GM15510 (cell line): ENCODE results near the gene BICC1.

Source experiments
- POLR2A ChIP-seq: IDR thresholded peaks from 3 replicates; pipeline ENCODE4 v1.6.1; 2011; ENCODE audit warnings: borderline replicate concordance; ENCODE audit not compliant: insufficient read length; ENCODE audit errors: extremely low read depth

Gene BICC1

DNA sequence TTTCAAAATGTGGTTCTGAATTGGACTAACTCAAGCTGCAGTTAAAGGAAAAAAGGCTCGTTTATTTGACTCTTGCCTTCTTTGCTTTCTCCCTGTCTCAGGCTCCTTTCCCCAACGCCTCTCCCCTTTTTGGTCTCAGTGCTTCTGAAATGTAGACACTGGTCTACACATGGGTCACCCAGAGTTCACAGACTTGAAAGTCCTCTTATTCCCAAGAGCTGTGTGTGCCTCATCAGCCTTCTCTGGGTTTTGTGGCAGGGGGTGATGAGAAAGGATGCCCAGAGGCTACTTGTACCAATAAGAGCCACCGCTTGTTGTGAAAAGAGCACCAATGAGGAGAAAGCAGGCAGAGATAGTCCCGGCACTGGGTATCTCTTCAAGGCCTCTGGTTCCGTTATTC lies 125.7 kb downstream of the BICC1 start:
- TF ChIP-seq POLR2A, result no peak

DNA sequence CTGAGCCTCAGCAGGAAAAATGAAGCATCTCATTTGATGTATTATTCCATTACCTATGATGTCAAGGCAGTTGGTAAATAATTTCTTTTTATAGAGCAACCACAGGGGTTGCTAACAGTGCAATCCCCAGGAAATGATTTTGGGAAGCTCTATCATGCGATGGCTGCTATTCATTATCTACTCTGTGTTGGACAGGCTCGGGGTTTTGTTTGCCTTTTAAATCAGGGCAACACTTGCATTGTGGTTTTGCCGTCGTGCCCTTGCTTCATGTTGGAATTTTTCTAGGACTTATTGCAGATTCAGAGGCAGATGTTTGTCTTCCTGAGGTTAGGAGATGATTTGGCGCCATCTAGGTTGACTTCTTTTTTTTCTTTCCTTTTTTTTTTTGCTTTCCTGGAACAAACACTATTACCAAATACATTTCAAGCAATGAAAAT lies 128.4 kb downstream of the BICC1 start:
- TF ChIP-seq POLR2A, result no peak

DNA sequence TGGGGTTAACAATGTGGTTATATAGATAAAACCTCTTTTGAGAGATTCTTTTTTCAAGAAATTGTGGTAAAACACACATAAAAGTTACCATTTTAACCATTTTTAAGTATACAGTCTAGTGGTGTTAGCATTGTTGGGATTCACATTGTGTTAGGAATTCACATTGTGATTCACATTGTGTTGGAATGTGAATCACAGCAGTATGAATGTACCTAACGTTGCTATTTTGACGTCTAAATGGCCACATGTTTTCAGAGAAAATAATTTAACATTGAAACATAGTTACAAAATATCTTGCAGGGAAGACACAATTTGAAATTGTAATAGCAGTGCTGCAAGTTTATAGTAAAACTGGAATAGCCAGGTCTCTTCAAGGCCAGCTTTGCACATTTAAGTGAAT lies 129.0 kb downstream of the BICC1 start:
- TF ChIP-seq POLR2A, result no peak

DNA sequence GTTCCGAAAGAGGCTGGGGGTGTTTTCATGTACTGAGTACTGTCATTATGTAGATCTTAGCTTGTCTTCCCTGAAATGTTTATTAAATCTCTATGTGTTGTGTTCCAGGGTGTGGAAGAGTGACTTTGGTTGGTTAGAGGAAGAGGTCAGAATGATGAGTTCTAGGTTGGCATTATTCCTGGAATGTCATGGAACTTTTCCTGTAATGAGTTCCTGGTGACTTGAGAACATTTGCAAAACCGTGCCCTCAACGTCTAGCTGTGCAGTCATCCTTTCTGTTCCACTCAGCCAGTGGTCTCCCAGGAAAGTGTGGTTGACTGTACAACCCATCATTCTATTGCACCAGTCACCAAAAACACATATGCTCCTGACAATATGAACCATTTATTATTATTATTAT lies 129.6 kb downstream of the BICC1 start:
- TF ChIP-seq POLR2A, result no peak

- no peak for TF ChIP-seq POLR2A
These were observed 130.3 kb downstream of the BICC1 start for GRCh38 chr10:58642916-58643428.

DNA sequence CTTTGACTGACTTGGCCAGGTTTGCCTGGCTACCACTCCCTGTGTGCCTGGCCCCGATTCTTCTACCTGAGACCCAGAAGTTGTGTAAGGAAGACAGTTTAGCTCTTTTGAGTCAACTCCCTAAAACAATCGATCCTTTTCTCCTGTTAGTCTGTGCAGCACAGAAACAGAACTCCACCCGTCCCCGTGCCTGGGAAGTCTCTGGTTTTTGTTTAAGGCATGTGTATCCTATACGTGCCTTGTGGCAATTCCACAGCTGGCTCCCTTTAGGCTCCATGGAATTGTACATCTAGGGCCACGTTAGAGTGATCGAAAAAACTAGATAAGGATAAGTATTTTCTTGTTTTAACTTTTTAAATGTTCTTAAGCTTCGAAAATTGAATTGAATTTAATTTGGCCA lies 131.6 kb downstream of the BICC1 start:
- TF ChIP-seq POLR2A, result no peak

GRCh38 chr10:58645416-58646146 lies 132.9 kb downstream of the BICC1 start:
- TF ChIP-seq POLR2A, result no peak

GRCh38 chr10:58647376-58648112 lies 134.9 kb downstream of the BICC1 start:
- no peak for TF ChIP-seq POLR2A

DNA sequence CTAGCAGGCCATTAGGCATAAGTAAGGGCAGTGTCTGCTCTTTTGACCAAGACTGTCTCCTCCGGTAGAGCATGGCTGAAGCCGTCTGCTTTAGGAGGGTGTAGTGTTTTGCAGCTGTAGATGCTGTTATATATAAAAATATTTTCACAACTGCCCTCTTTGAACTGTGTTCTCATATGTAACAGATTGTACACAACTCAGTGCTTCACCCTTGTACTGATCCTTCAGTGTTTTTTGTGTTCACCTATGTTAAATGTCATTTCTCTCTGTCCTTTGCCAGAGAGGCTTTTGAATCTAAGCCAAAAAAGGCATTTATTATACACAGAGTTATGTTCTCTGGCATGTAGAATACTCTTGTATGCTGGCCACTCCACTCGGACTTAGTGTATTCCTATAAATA lies 135.5 kb downstream of the BICC1 start:
- TF ChIP-seq POLR2A, result no peak

DNA sequence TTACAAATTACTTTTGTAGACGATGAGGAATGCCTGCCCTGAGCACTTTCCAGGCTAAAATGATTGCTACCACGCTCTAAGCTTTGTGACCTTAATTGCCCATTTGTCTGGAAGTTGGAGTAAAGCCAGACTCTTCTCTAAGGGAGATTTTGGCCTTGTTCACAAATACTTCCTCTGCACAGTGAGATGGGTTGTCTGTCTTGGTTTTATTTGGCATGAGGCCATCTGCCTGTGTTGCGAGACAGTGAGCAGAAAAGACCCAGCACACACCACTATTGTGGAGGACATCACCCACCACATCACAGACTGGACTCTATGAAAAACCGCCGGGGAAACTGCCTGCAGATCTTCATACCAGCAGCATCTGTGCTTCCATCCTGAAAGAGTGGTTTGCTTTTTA lies 138.4 kb downstream of the BICC1 start:
- no peak for TF ChIP-seq POLR2A

- TF ChIP-seq POLR2A, result no peak
These were observed 139.1 kb downstream of the BICC1 start for GRCh38 chr10:58651742-58652141.

DNA sequence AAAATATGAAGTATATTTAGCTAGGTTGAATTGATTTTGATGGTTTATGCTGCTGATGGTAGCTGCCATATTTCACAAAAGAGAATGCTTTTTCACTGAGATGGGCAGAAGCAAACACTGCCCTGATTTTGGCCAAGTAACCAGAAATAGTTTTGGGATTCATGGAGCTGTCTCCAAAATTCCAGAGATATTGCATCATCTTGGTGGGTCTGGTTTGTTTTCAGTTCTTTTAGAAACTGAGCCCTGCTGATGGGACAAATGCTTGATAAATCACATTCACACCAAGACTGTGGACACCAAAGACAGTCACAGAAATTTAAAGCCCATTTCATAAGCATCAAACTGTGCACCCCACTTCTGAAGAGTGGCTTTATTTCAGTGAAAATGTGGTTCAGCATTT lies 140.5 kb downstream of the BICC1 start:
- no peak for TF ChIP-seq POLR2A

DNA sequence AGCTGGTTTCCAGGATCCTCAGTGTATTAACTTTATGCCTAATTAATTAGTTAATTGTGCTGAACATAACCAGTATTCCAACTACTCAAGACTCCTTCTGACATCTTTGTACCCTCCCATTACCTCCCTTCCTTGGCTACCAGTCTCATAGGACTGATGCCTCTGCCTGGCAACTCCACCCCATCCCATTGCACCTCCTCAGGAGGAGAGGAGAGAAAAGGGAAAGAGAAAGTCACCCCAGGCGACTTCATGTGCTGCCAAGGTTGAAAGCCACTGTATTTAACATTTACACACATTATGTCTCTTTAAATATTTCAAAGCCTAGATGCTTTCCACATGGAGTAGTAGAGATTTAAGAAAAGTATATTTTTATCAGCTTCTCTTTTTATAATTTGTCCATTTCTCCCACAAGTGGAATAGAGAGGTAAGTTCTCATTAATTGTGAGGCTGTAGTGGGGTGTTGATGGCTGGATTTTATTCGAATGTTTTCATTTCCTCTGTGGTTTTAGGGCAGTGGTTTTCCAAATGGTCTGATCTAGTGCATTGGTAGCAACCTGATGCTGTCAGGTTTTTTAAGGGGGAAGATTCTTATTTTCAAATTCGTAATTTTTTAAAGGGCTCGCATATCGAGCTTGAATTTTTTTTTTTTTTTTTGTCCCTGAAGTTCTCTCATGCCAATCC lies 148.0 kb downstream of the BICC1 start:
- no peak for TF ChIP-seq POLR2A

DNA sequence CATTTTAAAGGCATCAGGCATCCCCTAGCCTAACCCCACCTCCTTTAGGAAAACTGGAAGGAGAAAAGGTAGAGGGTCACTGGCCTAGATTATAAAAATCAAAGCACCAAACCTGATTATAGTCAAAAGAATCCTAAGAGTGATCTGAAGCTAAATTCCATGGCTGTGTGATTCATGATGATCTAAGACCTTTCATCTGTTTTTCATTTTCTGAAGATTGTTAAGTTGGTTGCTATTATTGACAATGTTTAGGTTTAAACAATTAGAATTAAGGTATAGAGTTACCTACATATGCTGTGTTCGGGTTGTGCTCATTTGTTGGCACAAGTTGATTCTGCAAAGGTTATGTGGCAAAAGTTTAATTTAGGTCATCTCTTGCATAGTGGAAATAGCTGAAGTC lies 148.7 kb downstream of the BICC1 start:
- no peak for TF ChIP-seq POLR2A

- TF ChIP-seq POLR2A, result no peak
These were observed 149.2 kb downstream of the BICC1 start for GRCh38 chr10:58661902-58662301.
